DMS53 treated with DMSO at 0.1 percent for 48 hours (cell line): ENCODE results near the gene PCDHA8.
"Not testable (repeated sequence)": the region's sequence is repeated elsewhere in the genome, so short reads cannot be mapped to it uniquely, and the experiment has no call there.

Source experiments
- DNase-seq: peaks from one replicate; lab custom pipeline; 2025; ENCODE audit not compliant: unreplicated experiment; lab: John Stamatoyannopoulos, UW

Gene PCDHA8

DNA sequence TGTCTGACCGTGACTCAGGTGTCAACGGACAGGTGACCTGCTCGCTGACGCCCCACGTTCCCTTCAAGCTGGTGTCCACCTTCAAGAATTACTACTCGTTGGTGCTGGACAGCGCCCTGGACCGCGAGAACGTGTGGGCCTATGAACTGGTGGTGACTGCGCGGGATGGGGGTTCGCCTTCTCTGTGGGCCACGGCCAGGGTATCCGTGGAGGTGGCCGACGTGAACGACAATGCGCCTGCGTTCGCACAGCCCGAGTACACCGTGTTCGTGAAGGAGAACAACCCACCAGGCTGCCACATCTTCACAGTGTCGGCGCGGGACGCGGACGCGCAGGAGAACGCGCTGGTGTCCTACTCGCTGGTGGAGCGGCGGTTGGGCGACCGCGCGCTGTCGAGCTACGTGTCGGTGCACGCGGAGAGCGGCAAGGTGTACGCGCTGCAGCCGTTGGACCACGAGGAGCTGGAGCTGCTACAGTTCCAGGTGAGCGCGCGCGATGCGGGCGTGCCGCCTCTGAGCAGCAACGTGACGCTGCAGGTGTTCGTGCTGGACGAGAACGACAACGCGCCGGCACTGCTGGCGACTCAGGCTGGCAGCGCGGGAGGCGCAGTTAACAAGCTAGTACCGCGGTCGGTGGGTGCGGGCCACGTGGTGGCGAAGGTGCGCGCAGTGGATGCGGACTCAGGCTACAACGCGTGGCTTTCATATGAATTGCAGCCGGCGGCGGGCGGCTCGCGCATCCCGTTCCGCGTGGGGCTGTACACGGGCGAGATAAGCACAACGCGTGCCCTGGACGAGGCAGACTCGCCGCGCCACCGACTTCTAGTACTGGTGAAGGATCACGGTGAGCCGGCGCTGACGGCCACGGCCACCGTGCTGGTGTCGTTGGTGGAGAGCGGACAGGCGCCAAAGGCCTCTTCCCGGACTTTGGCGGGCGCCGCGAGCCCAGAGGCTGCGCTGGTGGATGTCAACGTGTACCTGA is 29.5 kb downstream of the PCDHA8 start:
- no peak for DNase-seq

DNA sequence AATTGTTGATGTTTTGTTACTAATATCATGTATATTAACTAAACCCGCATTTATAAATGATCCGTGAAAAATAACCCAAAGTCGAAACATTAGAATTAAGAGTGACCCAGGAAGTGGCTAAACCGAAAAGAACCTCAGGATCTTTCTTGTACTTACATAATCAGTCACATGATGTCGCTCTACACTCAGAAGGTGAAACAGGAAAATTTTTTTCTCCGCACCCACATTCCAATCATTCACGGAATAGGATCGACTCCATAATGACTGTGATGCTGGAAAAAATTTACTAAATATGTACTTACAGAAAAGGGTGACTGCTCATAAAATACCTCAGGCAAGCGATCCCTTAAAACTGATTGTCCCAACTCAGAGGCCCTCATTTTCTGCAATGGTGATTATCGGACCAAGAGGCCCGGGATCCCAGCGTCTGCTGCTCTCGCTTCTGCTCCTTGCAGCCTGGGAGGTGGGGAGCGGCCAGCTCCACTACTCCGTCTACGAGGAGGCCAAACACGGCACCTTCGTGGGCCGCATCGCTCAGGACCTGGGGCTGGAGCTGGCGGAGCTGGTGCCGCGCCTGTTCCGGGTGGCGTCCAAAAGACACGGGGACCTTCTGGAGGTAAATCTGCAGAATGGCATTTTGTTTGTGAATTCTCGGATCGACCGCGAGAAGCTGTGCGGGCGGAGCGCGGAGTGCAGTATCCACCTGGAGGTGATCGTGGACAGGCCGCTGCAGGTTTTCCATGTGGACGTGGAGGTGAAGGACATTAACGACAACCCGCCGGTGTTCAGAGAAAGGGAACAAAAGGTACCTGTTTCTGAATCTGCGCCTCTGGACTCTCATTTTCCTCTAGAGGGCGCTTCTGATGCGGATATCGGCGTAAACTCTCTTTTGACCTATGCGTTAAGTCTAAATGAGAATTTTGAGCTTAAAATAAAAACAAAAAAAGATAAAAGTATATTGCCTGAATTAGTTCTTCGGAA is 34.4 kb downstream of the PCDHA8 start, which contains the start of gene PCDHA12:
Gene PCDHA12 (plus strand): TSS at position 224 of the 981 bp plus-strand sequence. CDS start 165 bp downstream, at position 389.
- DNase-seq, result peak; percentile 36

- DNase-seq, result not testable (repeated sequence)
Measured at GRCh38 chr5:140876541-140877261, 35.7 kb downstream of the PCDHA8 start.

- no peak for DNase-seq
Measured at GRCh38 chr5:140877262-140877581, 36.2 kb downstream of the PCDHA8 start.

DNA sequence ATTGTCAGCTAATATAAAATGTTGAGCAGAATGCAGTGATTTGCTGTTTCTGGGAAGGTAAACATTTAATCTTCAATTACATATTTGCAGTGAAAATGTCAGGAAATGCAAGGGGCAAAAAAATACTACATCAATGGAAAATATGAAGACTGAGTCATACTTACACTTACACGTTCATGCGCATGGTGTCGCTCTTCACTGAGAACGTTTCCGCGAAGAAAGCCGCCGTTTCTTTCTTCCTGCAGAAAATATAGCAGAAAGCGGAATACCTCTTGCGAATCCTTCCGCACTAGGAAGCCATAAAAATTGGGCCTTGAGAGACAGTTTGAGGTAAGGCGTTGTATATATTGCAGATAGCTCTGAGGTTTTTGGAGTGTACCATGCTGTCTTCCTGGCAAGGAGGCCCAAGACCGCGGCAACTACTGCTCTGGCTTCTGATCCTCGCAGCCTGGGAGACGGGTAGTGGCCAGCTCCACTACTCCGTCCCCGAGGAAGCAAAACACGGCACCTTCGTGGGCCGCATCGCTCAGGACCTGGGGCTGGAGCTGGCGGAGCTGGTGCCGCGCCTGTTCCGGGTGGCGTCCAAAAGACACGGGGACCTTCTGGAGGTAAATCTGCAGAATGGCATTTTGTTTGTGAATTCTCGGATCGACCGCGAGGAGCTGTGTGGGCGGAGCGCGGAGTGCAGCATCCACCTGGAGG is 41.1 kb downstream of the PCDHA8 start, which contains the start of gene PCDHA13:
Gene PCDHA13 (plus strand): TSS at position 236 of the 702 bp plus-strand sequence. CDS start 145 bp downstream, at position 381.
- DNase-seq, result peak; percentile 72

DNA sequence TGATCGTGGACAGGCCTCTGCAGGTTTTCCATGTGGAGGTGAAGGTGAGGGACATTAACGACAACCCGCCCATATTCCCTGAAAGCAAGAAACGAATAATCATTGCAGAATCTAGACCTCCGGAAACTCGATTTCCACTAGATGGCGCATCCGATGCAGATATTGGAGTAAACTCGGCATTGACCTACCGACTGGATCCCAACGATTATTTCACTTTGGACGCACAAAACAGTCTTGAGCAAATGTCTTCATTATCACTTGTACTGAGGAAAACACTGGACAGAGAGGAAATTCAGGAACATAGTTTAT is 41.6 kb downstream of the PCDHA8 start:
- peak; percentile 73 for DNase-seq

DNA sequence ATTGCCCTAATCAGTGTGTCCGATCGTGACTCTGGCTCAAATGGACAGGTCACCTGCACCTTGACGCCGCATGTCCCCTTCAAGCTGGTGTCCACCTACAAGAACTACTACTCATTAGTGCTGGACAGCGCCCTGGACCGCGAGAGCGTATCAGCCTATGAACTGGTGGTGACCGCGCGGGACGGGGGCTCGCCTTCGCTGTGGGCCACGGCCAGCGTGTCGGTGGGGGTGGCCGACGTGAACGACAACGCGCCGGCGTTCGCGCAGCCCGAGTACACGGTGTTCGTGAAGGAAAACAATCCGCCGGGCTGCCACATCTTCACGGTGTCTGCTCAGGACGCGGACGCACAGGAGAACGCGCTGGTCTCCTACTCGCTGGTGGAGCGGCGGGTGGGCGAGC is 42.4 kb downstream of the PCDHA8 start:
- DNase-seq, result no peak

DNA sequence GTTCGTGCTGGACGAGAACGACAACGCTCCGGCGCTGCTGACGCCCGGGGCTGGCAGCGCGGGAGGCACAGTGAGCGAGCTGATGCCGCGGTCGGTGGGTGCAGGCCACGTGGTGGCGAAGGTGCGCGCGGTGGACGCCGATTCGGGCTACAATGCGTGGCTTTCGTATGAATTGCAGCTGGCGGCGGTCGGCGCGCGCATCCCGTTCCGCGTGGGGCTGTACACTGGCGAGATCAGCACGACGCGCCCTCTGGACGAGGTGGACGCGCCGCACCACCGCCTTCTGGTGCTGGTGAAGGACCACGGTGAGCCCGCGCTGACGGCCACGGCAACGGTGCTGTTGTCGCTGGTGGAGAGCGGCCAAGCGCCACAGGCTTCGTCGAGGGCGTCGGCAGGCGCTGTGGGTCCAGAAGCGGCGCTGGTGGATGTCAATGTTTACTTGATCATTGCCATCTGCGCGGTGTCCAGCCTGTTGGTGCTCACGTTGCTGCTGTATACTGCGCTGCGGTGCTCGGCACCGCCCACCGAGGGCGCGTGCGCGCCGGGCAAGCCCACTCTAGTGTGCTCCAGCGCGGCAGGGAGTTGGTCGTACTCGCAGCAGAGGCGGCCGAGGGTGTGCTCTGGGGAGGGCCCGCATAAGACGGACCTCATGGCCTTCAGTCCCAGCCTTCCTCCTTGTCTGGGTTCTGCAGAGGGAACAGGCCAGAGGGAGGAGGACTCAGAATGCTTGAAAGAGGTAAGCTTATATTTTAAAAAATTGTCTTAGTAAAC is 43.1 kb downstream of the PCDHA8 start:
- no peak for DNase-seq
